OCI-LY3 (cell line): ENCODE measurements around the gene PATE4.

ENCODE experiments used
- CTCF ChIP-seq: fragments of 200-600, 300-600 bp; sonication (generic); IDR thresholded peaks from 2 replicates; pipeline ENCODE4 v1.5.1; 2014; ENCODE audit warnings: antibody characterized with exemption, low read length, low read depth
- EZH2phosphoT487 ChIP-seq: fragments of 200-600 bp; shearing (Covaris generic); IDR thresholded peaks from 2 replicates; pipeline ENCODE4 v1.6.1; 2018; ENCODE audit warnings: antibody characterized with exemption, mixed run types, low read depth

- no peak for TF ChIP-seq CTCF
- TF ChIP-seq EZH2phosphoT487, result no peak
Observed at GRCh38 chr11:125797641-125798040, 35.5 kb upstream of the PATE4 start.
